ENCODE measurements around the gene RAPGEF2. TPM values are rescaled to one million over a fixed set of nuclear protein-coding genes. Genes with fewer than 3 reads are reported as not detected.
"Not testable (repeated sequence)": the region's sequence is repeated elsewhere in the genome, so short reads cannot be mapped to it uniquely, and the experiment has no call there.

RAPGEF2 gene
- total and polyA plus RNA-seq, 11 donors = 10.6 to 75.9 (median 51.2) TPM

DNA sequence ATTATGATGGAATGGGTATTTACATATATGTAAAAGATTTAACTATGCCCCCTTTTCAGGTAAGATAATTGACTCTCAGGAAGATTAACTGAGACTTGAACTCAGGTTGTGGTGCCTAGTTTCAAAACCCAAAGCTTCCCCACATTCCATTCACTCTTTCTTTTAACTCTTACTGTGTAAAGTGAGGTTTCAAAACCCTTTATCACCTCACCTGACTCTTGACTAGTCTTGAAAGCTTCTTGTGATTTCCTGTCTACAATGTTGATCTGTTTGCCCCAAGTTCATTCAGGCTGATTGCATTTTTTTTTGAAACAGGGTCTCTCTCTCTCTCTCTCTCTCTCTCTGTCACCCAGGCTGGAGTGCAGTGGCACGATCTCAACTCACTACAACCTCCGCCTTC is 40.5 kb upstream of the RAPGEF2 start:
- intact Hi-C loops (cut with DNase I) = no loop called here
- no peak for DNase-seq
- 65 to 83% (median 75%) methylated on average over 2 of the region's 2 CpGs for WGBS, 4 donors

GRCh38 chr4:159065513-159066240 is 37.2 kb upstream of the RAPGEF2 start:
- 97 to 98% (median 97%) methylated on average over 3 of the region's 3 CpGs for WGBS, 4 donors
- Histone ChIP-seq H3K4me1 (peaks cover 0 to under 1% (median 0%) of the 10 kb centered on the region in 12 donors), H3K27me3 (no peaks in the 10 kb centered on the region), H3K4me3 (no peak overlapping the region), H3K9me3 (no peaks in the 10 kb centered on the region), H3K36me3 (no peaks in the 10 kb centered on the region), H3K27ac (no peak overlapping the region)
- ATAC-seq = no peak
- no peak for DNase-seq
- no peak for TF ChIP-seq CTCF (IDR thresholded peaks at IDR 0.05)
- intact Hi-C loops (cut with DNase I) = no loop called here

More for the DNA sequence above, 40.5 kb upstream of the RAPGEF2 start:
- Histone ChIP-seq H3K36me3 (no peaks in the 10 kb centered on the region), H3K9me3 (no peaks in the 10 kb centered on the region), H3K4me3 (no peak overlapping the region), H3K4me1 (peaks cover 0 to 9% (median 0%) of the 10 kb centered on the region in 12 donors), H3K27ac (no peak overlapping the region), H3K27me3 (no peaks in the 10 kb centered on the region)
- TF ChIP-seq POLR2A (IDR thresholded peaks at IDR 0.05) (no peak), CTCF (IDR thresholded peaks at IDR 0.05) (no peak)
- ATAC-seq = no peak

DNA sequence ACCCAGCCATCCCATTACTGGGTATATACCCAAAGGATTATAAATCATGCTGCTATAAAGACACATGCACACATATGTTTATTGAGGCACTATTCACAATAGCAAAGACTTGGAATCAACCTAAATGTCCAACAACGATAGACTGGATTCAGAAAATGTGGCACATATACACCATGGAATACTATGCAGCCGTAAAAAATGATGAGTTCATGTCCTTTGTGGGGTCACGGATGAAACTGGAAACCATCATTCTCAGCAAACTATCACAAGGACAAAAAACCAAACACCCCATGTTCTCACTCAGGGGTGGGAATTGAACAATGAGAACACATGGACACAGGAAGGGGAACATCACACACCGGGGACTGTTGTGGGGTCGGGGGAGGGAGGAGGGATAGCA is 34.7 kb upstream of the RAPGEF2 start:
- ATAC-seq; H3K27me3 ChIP-seq; H3K27ac ChIP-seq; H3K4me3 ChIP-seq; intact Hi-C loops (cut with DNase I); H3K36me3 ChIP-seq; DNase-seq; H3K9me3 ChIP-seq; H3K4me1 ChIP-seq: not testable (repeated sequence)
- 89 to 94% (median 92%) methylated on average over 5 of the region's 5 CpGs for WGBS, 4 donors

DNA sequence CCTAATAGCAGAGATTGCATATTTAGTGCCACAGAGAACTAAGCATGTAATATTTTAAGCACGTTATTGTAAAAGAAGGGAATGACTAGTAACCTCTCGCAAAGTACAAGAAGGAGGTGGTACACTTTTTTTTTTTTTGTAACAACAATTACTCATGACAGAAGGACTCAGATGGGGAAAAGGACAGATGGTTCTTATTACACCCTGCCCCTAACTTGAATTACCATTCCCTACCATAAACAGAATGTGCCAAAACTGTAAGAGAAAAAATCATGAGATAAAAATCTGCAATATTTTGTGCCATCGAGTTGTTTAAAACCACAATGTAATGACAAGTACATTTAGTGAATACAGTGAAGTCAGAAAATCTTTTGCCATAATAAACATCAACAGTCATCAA is 33.0 kb upstream of the RAPGEF2 start:
- no peaks in the 10 kb centered on the region for H3K27me3 ChIP-seq
- H3K4me1 ChIP-seq = peaks cover 0 to 3% (median 0%) of the 10 kb centered on the region in 12 donors
- no peak overlapping the region for H3K4me3 ChIP-seq
- 84 to 91% (median 90%) methylated on average over 3 of the region's 3 CpGs for WGBS, 4 donors
- H3K36me3 ChIP-seq = no peaks in the 10 kb centered on the region
- intact Hi-C loops (cut with DNase I) = no loop called here
- no peak overlapping the region for H3K27ac ChIP-seq
- DNase-seq = no peak
- no peaks in the 10 kb centered on the region for H3K9me3 ChIP-seq
- TF ChIP-seq CTCF (IDR thresholded peaks at IDR 0.05) (no peak), POLR2A (IDR thresholded peaks at IDR 0.05) (no peak)
- ATAC-seq = no peak

DNA sequence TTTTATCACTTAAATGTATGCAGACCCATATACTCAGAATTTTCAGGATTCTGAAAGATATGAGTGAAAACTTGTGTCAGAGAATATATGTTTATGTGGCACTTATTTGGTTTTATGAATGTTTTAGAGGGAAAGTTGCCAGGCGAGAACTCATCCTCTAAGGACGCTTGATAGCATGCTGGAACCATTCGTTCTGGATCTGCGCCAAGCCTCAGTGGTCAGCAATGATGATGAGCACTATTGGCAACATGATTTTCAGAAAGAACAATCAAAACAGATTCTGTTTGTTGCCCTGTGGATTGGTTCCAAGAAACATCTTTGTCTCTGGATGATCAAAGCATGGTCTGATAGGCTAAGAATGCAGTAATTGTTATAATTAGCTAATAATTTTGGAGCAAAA is 32.1 kb upstream of the RAPGEF2 start:
- H3K4me1 ChIP-seq = peaks cover 0 to 3% (median 0%) of the 10 kb centered on the region in 12 donors
- H3K36me3 ChIP-seq = no peaks in the 10 kb centered on the region
- intact Hi-C loops (cut with DNase I) = no loop called here
- TF ChIP-seq CTCF (IDR thresholded peaks at IDR 0.05) (no peak), POLR2A (IDR thresholded peaks at IDR 0.05) (no peak)
- peak overlapping the region in 1 of 12 donors; percentile 15 for H3K27ac ChIP-seq
- H3K4me3 ChIP-seq = no peak overlapping the region
- no peaks in the 10 kb centered on the region for H3K9me3 ChIP-seq
- 77 to 87% (median 81%) methylated on average over 4 of the region's 4 CpGs for WGBS, 4 donors
- DNase-seq = no peak
- ATAC-seq = no peak
- no peaks in the 10 kb centered on the region for H3K27me3 ChIP-seq
